Measurements from ENCODE around the gene DNAJC11. TPM values are rescaled to one million over a fixed set of nuclear protein-coding genes. Genes with fewer than 3 reads are reported as not detected.

Gene DNAJC11
- total and polyA plus RNA-seq, 2 experiments from 2014 or later, result 35.3 to 39.5 TPM

DNA sequence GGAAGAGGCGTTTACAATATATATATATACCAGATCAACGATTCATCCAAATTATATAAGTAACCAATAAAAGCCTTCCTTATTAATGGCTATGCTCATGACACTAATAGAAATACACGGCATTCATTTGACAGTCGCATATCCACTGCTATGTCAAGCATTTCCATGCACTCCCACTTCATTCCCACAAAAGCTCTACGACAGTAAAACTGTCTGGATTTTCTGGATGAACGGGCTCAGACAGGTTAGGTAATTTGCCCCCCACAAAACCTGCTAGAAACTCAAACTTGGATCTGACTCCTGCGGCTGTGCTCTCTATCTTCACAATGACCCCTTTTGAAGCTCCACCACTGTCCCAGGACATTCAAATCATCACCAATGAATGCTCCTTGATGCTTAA is 11.4 kb downstream of the DNAJC11 start:
- WGBS (ENCODE audit: low lambda C conversion rate, missing lambda C conversion rate), result 93% methylated on average over 7 of the region's 7 CpGs
- peaks cover 71% of the 10 kb centered on the region for H3K79me2 ChIP-seq

DNA sequence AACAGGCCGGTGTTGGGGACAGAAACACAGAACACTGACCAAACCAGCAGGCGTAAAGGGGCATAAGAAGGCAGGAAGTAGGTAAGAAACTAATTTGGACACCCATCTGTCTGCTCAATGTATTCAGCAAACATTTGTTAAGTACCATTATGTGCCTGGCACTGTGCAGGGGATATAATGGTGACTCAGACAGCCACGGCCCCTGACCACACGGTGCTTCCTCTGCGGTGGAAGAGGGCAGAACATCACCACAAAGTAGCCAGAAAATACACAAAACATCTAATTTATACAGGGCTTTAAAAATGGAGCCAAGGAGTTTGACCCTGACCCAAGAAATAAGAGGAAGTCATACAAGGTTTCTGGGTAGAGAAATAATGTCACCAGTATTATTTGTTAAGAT is 12.9 kb downstream of the DNAJC11 start:
- Histone ChIP-seq H3K27me3 (no peaks in the 10 kb centered on the region), H3K4me3 (no peak overlapping the region), H3K79me2 (peaks cover 70% of the 10 kb centered on the region), H3K4me1 (ENCODE audit: insufficient read depth) (no peaks in the 10 kb centered on the region), H3K9me2 (replicated peaks; ENCODE audit: insufficient read depth) (no peaks in the 10 kb centered on the region), H4K20me1 (ENCODE audit: insufficient read depth, poor library complexity, severe bottlenecking) (no peaks in the 10 kb centered on the region), H3K36me3 (replicated peaks; ENCODE audit: insufficient read depth, low read depth) (no peaks in the 10 kb centered on the region), H3K4me2 (no peak overlapping the region), H3K27ac (no peak overlapping the region), H2AFZ (no peak overlapping the region), H3K9me3 (ENCODE audit: low read depth) (no peaks in the 10 kb centered on the region)
- 90% methylated on average over 5 of the region's 5 CpGs for WGBS (ENCODE audit: low lambda C conversion rate, missing lambda C conversion rate)
- no peak for DNase-seq (ENCODE audit: low spot score)
- TF ChIP-seq EZH2 (IDR thresholded peaks at IDR 0.05; ENCODE audit: borderline replicate concordance), result no peak

More for the DNA sequence above, 11.4 kb downstream of the DNAJC11 start:
- no peak overlapping the region for H3K4me2 ChIP-seq
- no peaks in the 10 kb centered on the region for H3K36me3 ChIP-seq (replicated peaks; ENCODE audit: insufficient read depth, low read depth)
- DNase-seq (ENCODE audit: low spot score), result no peak
- H3K9me3 ChIP-seq (ENCODE audit: low read depth), result no peaks in the 10 kb centered on the region
- no peaks in the 10 kb centered on the region for H3K9me2 ChIP-seq (replicated peaks; ENCODE audit: insufficient read depth)
- no peak for TF ChIP-seq EZH2 (IDR thresholded peaks at IDR 0.05; ENCODE audit: borderline replicate concordance)
- no peak overlapping the region for H3K4me3 ChIP-seq
- H2AFZ ChIP-seq, result no peak overlapping the region
- no peaks in the 10 kb centered on the region for H3K4me1 ChIP-seq (ENCODE audit: insufficient read depth)
- H4K20me1 ChIP-seq (ENCODE audit: insufficient read depth, poor library complexity, severe bottlenecking), result no peaks in the 10 kb centered on the region
- no peak overlapping the region for H3K27ac ChIP-seq
- no peaks in the 10 kb centered on the region for H3K27me3 ChIP-seq

DNA sequence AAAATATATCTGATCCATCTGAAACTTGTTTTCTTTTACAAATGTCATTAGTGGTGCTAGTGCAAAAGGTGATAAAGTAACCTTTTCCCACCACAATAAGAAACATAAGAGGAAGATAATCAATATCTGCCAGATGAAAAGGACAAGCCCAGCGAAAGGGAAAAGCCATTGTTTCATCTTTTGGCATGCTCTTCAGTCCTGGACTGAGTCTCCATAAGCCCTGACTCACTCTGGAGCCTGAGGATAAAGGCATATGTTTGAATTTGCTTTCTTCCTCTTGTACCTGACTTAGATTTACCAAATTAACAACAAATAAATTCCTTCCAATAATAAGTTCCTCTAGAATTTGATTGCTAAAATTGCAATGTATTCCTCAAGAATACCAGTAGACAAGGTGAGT is 13.6 kb downstream of the DNAJC11 start:
- H3K4me2 ChIP-seq, result no peak overlapping the region
- no peaks in the 10 kb centered on the region for H3K9me2 ChIP-seq (replicated peaks; ENCODE audit: insufficient read depth)
- no peak overlapping the region for H3K4me3 ChIP-seq
- H2AFZ ChIP-seq, result no peak overlapping the region
- WGBS (ENCODE audit: low lambda C conversion rate, missing lambda C conversion rate), result 92% methylated on average over 1 of the region's 1 CpG
- TF ChIP-seq, protein P1, sequence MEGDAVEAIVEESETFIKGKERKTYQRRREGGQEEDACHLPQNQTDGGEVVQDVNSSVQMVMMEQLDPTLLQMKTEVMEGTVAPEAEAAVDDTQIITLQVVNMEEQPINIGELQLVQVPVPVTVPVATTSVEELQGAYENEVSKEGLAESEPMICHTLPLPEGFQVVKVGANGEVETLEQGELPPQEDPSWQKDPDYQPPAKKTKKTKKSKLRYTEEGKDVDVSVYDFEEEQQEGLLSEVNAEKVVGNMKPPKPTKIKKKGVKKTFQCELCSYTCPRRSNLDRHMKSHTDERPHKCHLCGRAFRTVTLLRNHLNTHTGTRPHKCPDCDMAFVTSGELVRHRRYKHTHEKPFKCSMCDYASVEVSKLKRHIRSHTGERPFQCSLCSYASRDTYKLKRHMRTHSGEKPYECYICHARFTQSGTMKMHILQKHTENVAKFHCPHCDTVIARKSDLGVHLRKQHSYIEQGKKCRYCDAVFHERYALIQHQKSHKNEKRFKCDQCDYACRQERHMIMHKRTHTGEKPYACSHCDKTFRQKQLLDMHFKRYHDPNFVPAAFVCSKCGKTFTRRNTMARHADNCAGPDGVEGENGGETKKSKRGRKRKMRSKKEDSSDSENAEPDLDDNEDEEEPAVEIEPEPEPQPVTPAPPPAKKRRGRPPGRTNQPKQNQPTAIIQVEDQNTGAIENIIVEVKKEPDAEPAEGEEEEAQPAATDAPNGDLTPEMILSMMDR (IDR thresholded peaks at IDR 0.05; ENCODE audit: poor library complexity), result no peak
- TF ChIP-seq EZH2 (IDR thresholded peaks at IDR 0.05; ENCODE audit: borderline replicate concordance) (no peak), EZH2phosphoT487 (IDR thresholded peaks at IDR 0.05; ENCODE audit: low read depth, severe bottlenecking, unreplicated experiment) (no peak)
- H3K9me3 ChIP-seq (ENCODE audit: low read depth), result no peaks in the 10 kb centered on the region
- no peak overlapping the region for H3K27ac ChIP-seq
- H3K79me2 ChIP-seq, result peaks cover 62% of the 10 kb centered on the region
- DNase-seq (ENCODE audit: low spot score), result no peak
- H3K4me1 ChIP-seq (ENCODE audit: insufficient read depth), result no peaks in the 10 kb centered on the region
- no peaks in the 10 kb centered on the region for H3K27me3 ChIP-seq
- H3K36me3 ChIP-seq (replicated peaks; ENCODE audit: insufficient read depth, low read depth), result no peaks in the 10 kb centered on the region
- H4K20me1 ChIP-seq (ENCODE audit: insufficient read depth, poor library complexity, severe bottlenecking), result no peaks in the 10 kb centered on the region

DNA sequence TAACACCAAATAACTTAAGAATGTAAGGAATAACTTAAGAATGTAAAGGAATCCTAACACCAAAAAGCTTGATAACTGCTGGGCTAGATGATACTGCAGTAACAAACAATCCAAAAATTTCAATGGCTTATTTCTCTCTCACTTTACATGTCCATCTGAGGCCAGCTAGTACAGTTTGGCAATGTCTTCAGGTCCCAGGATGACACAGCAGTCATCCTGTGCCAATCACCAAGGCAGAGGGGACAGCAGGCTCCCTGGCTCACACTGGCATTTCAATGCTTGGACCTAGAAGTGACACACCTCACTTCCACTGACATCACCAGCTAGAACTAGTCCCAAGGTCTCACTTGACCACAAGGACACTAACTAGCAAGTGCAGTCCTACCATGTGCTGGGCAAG is 15.3 kb downstream of the DNAJC11 start:
- no peak for TF ChIP-seq EZH2 (IDR thresholded peaks at IDR 0.05; ENCODE audit: borderline replicate concordance)
- Histone ChIP-seq H3K79me2 (peaks cover 52% of the 10 kb centered on the region), H2AFZ (no peak overlapping the region), H4K20me1 (ENCODE audit: insufficient read depth, poor library complexity, severe bottlenecking) (no peaks in the 10 kb centered on the region), H3K9me3 (ENCODE audit: low read depth) (no peaks in the 10 kb centered on the region), H3K4me2 (no peak overlapping the region), H3K36me3 (replicated peaks; ENCODE audit: insufficient read depth, low read depth) (no peaks in the 10 kb centered on the region), H3K4me3 (no peak overlapping the region), H3K27ac (no peak overlapping the region), H3K4me1 (ENCODE audit: insufficient read depth) (no peaks in the 10 kb centered on the region), H3K27me3 (no peaks in the 10 kb centered on the region), H3K9me2 (replicated peaks; ENCODE audit: insufficient read depth) (no peaks in the 10 kb centered on the region)
- no peak for DNase-seq (ENCODE audit: low spot score)

DNA sequence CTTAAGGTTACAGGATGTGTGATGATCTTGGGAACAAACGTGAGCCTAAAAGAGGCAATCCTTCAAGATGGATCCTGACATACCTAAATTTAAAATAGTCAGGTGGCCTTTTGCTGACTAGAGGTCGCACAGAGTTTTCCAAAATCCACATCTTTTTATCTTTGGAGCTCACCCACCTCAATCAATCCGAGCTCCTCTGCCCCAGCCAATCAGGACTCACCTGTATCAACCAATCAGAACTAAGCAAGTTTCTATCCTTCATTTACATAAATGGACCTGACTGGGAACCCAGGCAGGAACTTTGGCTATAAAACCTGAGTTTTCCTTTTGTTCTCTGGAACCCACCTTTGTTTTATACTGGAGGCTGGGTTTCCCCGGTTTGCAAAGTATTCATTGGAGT is 16.2 kb downstream of the DNAJC11 start:
- Histone ChIP-seq H3K9me2 (replicated peaks; ENCODE audit: insufficient read depth) (no peaks in the 10 kb centered on the region), H3K4me3 (no peak overlapping the region), H4K20me1 (ENCODE audit: insufficient read depth, poor library complexity, severe bottlenecking) (no peaks in the 10 kb centered on the region), H3K36me3 (replicated peaks; ENCODE audit: insufficient read depth, low read depth) (no peaks in the 10 kb centered on the region), H3K9me3 (ENCODE audit: low read depth) (no peaks in the 10 kb centered on the region), H3K4me2 (no peak overlapping the region), H3K27me3 (no peaks in the 10 kb centered on the region), H3K27ac (no peak overlapping the region), H3K4me1 (ENCODE audit: insufficient read depth) (no peaks in the 10 kb centered on the region), H2AFZ (no peak overlapping the region), H3K79me2 (peaks cover 47% of the 10 kb centered on the region)
- TF ChIP-seq EZH2phosphoT487 (IDR thresholded peaks at IDR 0.05; ENCODE audit: low read depth, severe bottlenecking, unreplicated experiment) (no peak), EZH2 (IDR thresholded peaks at IDR 0.05; ENCODE audit: borderline replicate concordance) (no peak)
- TF ChIP-seq, protein P1 (IDR thresholded peaks at IDR 0.05; ENCODE audit: poor library complexity), result no peak
- no peak for DNase-seq (ENCODE audit: low spot score)
- WGBS (ENCODE audit: low lambda C conversion rate, missing lambda C conversion rate), result 89% methylated on average over 4 of the region's 4 CpGs

All from hepatocyte (in vitro differentiated cells).